CD4-positive, alpha-beta T cell treated with Interleukin-21 for 1 hour (primary cell): ENCODE results near the gene IL4I1.

Experiments
- DNase-seq: peaks from one replicate; pipeline ENCODE4 v3.0.0-alpha.2; 2020

Gene IL4I1

GRCh38 chr19:49923055-49924003 lies 26.6 kb upstream of the IL4I1 start:
- no peak for DNase-seq

DNA sequence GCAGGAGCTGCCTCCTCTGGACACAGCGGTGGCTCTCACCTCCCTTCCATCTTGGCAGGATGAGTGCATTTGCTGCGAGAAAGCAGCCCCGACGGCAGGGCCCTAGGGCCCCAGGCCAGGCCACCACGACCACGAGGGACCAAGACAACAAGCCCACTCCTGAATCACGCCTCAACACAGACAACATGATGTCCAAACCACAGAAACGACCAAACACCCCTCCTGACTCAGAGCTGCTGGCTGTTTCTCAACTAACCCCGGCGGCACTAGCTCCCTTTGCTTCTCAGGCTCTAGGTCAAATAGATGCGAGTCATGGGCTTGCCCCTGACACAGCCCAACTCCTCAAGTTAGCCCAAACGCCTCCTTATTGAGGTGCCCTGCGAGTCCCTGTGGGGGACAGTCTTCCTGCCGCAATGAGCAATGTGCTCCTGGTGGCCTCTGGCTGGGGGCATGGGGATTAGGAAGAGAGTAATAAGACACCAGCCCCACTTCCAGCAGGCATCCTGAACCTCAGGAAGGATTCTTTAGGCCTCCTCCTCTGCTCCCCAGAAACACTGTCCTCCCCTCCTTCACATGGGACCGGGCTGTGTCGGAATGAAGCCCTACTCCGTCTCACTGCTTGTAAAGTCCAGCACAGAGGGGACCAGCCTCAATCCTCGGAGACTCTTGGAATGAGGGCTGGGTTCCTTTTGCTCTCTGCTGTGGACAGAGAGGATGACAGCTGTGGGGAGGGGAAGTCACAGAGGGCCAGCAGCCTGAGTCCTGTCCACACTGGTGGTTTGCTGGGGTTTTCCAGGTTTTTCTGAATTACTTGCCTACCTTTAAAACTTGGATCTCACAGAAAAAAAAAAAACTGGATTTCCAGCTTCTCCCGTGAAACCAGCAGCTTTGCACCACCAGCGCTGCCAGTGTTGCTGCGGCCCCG lies 25.4 kb upstream of the IL4I1 start:
- DNase-seq, result no peak

- no peak for DNase-seq
Measured at GRCh38 chr19:49920624-49921363, 24.1 kb upstream of the IL4I1 start.

GRCh38 chr19:49918089-49918488 lies 21.4 kb upstream of the IL4I1 start:
- DNase-seq, result no peak

GRCh38 chr19:49916839-49917733 lies 20.4 kb upstream of the IL4I1 start:
- DNase-seq, result no peak

- DNase-seq, result no peak
Measured at GRCh38 chr19:49915271-49915670, 18.6 kb upstream of the IL4I1 start.

DNA sequence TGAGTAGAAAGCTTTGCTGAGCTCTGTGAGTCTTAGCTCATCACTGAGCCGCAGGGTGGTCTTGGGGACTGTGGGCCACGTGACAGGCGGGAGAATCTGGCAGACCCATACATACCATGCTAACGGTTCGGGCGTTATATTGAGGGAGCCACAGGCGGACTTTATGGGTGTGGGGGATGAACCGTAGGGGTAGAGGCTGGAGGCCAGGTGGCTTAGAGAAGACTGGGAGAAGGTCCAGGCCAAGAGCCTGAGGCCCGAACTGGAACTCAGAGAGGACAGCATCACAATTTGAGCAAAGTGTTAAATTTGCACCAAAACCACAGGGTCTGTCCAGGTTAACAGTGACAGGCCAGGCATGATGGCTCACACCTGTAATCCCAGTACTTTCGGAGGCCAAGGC lies 17.0 kb upstream of the IL4I1 start:
- DNase-seq, result no peak

DNA sequence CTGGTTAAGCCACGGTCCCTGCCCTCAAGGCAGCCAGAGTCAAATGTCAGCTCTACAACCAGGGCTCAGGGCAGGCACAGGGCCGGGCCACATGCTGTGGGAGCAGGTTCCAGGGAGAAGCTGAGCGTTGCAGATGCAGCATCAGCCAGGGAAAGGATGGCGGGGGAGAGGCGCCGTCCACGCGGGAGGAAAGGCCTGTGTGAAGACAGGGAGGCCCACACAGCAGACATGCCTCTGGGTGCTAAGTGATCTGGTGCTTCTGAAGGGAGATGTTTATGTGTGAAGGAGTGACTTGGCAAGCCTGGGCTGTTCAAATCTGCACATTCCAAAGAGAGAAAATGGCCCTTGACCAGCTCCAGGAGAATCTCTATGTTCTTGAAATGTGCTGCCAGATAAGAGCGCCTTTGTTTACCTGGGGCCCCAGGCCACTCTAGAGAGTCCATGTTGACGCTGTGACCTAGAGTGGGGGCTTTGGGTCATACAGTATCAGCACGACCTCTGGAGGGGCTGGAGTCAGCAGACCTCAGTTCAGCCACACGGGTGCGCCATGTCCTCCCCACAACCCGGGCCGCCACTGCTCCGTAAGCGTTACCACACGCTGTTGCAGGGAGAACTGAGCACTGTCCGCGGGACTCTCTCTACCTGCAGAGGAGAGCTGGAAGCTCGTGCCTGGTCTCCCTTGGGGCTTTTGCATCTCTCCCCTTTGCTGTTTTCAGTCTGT lies 16.4 kb upstream of the IL4I1 start:
- no peak for DNase-seq

DNA sequence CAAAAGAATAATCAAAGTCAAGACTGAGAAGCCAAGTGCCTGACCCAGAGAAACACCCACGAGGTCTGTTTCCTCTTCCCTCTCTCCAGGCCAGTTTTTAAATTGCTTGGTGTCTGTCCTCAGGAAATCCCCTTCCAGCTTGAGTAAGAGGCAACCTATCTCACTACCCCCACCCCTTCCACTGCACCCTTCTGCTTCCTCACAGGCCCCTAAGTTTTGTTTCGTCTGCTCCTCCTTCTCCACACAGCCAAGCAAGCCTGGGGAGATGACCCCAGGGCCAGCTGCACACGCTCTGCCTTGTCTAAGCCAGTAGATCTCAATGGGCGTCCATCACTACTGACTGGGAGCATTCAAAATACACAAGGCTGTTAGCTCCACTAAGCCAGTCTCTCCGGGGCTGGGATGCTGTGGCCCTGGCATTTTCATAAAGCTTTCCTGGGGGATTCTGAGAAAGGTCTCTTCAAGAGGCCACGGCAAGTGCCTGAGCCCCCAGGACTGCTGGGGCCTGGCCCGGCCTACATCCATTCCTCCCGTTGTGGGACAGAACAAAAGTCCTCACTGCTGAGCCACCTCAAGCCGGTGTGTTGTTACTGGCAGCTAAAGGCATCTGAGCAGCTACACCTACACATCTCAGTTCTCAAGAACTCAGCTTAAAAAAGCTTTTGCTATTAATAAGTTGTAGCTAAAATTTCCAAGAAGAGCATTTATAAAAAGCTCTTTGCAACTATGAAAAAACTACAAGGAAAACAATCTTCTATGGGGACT lies 14.9 kb upstream of the IL4I1 start:
- DNase-seq, result peak; percentile 45

GRCh38 chr19:49910179-49910578 lies 13.5 kb upstream of the IL4I1 start:
- DNase-seq, result no peak

GRCh38 chr19:49908480-49909420 lies 12.1 kb upstream of the IL4I1 start:
- DNase-seq, result no peak

DNA sequence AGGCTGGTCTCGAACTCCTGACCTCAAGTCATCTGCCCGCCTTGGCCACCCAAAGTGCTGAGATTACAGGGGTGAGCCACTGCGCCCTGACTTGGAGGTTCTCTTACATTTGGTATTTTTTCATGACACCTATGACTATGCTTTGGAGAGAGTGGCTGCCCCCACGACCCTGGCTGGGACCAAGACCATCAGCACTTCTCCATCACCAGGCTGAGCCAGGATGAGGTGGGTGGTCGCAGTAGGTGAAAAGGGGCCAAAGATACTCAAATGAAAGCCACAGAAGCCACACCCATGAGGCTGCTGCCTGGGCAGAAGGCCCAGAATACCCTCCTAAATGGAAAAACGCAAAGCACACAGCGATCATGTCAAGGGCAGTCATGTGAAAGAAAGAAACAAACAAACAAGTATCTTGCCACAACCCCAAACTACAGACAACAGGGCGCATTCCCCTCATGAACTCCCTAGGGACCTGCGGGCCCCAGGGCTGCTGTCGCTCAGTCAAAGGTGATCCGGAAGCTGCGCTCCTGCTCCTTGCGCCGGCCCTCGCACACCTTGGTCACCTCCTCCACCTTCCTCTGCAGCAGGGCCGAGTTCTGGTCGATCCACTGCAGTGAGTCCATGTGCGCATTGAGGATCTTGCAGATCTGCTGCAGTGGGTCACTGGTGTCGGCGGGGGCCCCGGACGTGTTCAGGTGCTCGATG lies 11.2 kb upstream of the IL4I1 start:
- DNase-seq, result no peak

GRCh38 chr19:49906879-49907564 lies 10.3 kb upstream of the IL4I1 start:
- DNase-seq, result no peak

GRCh38 chr19:49904136-49904535 lies 7.4 kb upstream of the IL4I1 start:
- DNase-seq, result no peak

DNA sequence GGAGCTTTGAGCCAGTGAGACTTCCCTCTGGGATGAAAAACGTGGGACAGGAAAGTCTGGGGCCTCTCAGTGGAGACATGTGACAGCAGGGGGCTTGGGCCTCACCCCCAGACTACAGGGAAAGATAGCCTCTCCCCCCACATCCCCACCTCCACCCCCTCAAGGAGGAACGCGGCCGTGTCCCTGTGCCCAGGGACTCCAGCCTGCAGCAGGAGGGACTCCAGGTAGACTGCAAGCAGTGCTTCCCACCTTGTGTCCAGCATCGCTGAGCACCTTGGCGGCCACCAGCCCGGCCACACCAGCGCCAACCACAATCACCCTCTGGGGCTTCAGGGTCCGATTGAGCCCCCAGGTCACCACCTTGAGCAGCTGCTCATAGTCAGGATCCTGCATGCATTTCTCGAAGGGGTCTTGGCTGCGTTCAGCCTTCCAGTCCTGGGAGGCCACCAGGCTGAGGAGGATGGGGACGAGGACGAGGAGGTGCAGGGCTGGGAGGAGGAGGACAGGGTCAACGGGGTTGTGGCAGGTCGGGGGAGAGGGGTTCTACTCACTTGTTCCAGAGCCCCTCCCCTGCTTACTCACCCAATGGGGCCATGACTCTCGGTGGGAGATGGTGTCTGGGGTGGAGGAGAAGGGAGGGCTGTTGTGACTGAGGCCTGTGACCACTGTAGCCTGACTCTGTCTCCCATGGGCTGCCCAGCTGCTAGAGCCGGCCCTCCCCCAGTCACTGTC lies 955 bp downstream of the IL4I1 start:
- no peak for DNase-seq

- peak; percentile 64 for DNase-seq
Measured at GRCh38 chr19:49894879-49895565, 1.7 kb downstream of the IL4I1 start.
